Testis (tissue), 2 donors: ENCODE measurements around the gene EGR4.

Experiments used
- POLR2A ChIP-seq: fragments of 450-650 bp; IDR thresholded peaks from one replicate; pipeline ENCODE4 v1.6.1; 2017; ENCODE audit warnings: antibody characterized with exemption, mild to moderate bottlenecking, moderate library complexity
- TF ChIP-seq, protein P1 (sequence below), 3 experiments: fragments of 450-650 bp in 2 of 3; fragments of 200-600 bp in 1 of 3; sonication (generic) in 1 of 3; IDR thresholded peaks; one replicate each; pipeline ENCODE4 v1.5.1; 2016 to 2019; ENCODE audit warnings: antibody characterized with exemption in 3 of 3, mild to moderate bottlenecking in 2 of 3, moderate library complexity in 1 of 3

DNA sequence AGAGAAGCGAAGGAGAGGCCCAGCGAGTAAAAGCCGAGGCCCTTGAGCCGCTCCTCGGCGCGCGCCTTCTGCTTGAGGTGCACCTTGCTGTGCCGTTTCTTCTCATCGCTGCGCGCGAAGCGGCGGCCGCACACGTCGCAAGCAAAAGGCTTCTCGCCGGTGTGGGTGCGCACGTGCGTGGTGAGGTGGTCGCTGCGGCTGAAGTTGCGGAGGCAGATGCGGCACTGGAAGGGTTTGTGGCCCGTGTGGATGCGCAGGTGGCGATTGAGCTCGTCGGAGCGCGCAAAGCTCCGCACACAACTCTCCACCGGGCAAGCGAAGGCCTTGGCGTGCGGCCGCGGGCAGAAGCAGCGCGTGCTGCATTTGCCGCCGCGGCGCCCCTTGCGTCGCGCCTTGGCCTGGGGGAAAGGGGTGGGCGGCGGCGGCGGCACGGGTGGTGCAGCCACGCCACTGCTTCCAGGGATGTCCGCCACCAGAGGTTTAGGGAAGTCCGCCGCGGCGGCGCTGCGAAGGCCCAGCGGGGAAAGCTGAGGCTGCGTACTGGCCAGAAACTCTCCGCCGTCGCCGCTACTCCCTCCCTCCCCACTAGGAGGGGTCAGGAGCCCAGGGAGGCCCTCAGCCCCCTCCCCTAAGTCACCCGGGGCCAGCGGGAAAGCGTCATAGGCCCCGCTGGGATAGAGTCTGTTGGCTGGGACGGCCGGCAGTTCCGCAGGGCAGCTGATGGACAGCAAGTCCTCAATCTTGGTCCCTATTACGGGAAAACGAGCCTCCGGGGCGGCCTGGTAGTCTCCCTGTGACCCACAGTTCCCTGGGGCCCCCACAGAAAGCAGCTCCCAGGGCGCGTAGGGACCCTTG, 1.7 kb downstream of the EGR4 start:
- TF ChIP-seq, protein P1, sequence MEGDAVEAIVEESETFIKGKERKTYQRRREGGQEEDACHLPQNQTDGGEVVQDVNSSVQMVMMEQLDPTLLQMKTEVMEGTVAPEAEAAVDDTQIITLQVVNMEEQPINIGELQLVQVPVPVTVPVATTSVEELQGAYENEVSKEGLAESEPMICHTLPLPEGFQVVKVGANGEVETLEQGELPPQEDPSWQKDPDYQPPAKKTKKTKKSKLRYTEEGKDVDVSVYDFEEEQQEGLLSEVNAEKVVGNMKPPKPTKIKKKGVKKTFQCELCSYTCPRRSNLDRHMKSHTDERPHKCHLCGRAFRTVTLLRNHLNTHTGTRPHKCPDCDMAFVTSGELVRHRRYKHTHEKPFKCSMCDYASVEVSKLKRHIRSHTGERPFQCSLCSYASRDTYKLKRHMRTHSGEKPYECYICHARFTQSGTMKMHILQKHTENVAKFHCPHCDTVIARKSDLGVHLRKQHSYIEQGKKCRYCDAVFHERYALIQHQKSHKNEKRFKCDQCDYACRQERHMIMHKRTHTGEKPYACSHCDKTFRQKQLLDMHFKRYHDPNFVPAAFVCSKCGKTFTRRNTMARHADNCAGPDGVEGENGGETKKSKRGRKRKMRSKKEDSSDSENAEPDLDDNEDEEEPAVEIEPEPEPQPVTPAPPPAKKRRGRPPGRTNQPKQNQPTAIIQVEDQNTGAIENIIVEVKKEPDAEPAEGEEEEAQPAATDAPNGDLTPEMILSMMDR (IDR thresholded peaks at IDR 0.05): no peak
- no peak for TF ChIP-seq POLR2A
